ENCODE measurements around the gene NEFH.

GRCh38 chr22:29509815-29510214, 29.8 kb downstream of the NEFH start:
- TF ChIP-seq, protein P1, sequence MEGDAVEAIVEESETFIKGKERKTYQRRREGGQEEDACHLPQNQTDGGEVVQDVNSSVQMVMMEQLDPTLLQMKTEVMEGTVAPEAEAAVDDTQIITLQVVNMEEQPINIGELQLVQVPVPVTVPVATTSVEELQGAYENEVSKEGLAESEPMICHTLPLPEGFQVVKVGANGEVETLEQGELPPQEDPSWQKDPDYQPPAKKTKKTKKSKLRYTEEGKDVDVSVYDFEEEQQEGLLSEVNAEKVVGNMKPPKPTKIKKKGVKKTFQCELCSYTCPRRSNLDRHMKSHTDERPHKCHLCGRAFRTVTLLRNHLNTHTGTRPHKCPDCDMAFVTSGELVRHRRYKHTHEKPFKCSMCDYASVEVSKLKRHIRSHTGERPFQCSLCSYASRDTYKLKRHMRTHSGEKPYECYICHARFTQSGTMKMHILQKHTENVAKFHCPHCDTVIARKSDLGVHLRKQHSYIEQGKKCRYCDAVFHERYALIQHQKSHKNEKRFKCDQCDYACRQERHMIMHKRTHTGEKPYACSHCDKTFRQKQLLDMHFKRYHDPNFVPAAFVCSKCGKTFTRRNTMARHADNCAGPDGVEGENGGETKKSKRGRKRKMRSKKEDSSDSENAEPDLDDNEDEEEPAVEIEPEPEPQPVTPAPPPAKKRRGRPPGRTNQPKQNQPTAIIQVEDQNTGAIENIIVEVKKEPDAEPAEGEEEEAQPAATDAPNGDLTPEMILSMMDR (IDR thresholded peaks at IDR 0.05): no peak
- no peak for TF ChIP-seq POLR2A (IDR thresholded peaks at IDR 0.05)

All from body of pancreas (tissue), 4 donors.